Suppressor macrophage treated with lipopolysaccharide for 4 hours (primary cell): ENCODE data around the gene TPMT.

Experiments
- DNase-seq: peaks from one replicate; pipeline ENCODE4 v3.0.0-alpha.2; 2020

Gene TPMT

DNA sequence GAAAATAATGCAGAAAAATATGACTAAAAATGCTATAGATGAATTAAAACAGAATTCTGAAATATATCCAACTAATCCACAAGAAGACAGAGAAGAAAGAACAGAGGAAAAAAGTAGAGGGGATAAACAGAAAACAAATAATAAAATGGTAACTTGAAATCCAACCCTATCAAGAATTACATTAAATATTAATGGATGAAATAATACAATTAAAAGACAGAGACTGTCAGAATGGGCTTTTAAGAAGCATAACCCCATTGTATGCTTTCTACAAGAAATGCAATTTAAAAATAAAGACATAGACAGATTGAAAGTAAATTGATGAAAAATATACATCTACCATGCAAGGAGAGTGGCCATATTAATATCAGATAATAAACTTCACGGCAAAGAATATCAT, 47.8 kb downstream of the TPMT start:
- no peak for DNase-seq

DNA sequence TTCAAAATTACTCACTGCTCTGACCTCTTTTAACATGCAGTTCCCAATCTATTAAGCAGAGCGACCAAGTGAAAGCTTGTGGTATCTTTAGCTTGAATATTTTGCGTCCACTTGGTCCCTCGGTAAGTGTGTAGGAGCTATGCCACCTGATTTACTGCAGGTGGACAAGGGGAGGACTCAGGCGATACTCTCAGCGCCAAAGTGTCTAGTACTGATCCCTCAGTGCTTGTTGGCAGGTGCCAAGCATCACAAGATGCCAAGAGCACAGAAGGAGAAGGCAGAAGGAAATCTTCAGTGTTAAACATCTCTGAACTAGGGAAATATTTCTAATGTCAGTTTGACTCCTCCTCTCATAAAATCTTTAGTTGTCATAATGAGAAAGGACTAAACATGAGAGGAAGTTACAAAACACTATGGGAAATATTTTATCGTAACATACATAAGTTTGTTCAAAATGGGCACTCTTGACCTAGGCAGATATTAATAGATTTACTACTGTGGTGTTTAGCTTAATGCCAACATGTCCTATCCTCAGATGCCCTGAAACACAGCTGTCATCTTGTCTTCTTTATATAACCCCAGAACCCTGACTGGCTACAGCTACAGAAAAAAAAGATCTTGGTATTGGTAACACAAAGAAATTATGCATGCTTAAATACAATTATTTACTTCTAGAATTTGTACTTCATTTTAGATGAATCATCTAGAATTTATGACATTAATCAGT, 51.9 kb downstream of the TPMT start:
- no peak for DNase-seq

DNA sequence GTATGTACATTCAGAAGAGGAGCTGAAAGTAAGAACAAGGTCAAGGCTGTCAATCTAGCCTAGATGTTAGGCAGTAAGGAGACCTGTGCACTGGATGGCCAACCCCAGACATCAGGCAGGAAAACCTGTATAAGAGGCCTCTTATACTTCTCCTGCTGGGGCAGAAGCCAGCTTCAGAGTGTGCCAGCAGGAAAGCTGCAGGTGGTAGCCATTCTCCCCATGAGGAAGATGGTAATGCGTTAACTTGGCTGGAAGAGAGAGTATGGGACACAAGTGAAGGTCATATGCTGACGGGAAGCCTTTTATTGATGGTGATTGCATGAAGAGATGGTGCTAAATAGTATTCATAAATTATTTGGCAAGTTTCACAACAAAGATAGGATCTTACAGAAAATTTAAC, 53.0 kb downstream of the TPMT start:
- no peak for DNase-seq

DNA sequence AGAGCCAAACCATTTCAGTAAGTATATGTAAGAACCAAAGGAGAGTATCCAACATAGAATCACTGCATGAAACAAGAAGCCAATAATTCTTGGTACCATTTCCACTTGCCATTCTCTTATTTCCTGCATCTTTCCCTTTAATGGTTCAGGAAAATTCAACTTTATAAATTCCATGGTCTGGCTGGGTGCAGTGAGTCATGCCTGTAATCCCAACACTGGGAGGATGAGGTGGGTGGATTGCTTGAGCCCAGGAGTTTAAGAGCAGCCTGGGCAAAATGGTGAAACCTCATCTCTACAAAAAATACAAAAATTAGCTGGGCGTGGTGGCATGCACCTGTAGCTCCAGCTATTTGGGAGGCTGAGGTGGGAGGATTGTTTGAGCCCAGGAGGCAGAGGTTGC, 53.6 kb downstream of the TPMT start:
- no peak for DNase-seq

DNA sequence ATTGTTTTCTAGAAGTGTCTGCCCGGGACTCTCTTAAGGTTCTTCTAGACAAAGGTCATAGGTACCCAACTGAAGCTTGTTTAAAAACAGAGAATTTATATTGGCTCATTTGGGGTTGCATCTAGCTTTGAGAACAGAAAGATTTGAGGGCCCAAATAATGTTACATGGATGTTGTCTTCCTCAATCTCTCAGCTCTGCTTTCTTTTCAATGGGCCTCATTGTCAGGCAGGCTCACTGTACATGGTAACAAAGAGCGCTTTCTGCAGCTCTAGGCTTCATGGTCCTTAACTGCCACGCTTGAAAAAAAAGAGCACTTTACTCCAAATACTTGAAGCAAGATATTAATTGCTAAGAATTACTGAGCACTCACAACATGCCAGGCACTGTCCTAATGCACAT, 54.6 kb downstream of the TPMT start:
- DNase-seq, result no peak

DNA sequence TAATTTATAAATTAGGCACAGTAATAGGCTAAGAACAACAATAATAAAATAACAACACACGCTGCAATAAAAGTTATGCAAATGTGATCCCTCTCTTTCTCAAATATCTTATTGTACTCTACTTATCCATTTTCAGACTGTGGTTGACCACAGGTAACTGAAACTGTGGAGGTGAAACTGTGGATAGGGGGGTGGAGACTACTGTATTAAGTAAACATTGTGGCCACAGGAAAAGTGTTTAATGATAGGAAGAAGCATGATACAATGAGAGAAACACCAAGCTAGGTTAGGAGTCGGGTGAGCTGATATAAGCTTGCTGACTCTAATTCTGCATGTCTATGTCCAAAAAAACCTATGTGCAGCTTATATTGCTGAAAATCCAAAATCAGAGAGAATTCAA, 55.4 kb downstream of the TPMT start:
- no peak for DNase-seq

DNA sequence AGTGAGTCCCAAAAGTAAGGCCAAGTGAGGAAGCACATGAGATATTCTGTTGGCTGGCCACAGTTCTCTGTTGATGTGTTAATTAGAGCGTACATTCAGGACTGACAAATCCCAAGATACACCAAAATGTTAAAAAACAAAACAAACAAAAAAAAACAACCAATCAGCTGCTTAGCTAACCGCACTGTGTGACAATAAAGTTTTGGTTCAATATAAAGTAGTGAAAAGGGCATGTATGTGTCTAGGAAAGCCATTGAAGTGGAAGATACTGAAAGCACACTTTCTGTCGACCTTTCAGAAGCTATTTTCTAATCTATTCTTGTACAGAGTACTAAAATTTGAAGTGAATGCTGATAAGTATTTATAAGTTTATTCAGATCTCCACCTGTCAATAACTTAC, 58.5 kb downstream of the TPMT start:
- DNase-seq, result no peak

DNA sequence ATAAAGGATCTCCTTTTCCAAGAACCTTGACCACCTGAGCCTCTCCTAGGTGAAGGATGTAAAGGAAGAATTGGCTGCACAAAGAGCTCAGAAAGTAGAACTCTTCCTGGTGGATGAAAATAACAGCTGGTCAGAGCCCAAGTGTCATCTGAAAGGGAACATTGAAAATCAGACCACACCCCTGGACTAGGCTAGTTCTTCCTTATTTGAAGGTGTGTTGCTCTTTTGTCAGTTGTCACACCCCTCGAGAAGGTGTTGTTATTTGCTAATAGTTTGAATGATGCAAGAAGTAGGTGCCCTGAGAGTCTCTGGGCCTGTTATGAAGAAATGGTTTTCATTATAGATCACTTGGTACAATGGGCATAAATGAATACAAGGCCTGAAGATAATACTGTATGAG, 63.5 kb downstream of the TPMT start:
- DNase-seq, result no peak

DNA sequence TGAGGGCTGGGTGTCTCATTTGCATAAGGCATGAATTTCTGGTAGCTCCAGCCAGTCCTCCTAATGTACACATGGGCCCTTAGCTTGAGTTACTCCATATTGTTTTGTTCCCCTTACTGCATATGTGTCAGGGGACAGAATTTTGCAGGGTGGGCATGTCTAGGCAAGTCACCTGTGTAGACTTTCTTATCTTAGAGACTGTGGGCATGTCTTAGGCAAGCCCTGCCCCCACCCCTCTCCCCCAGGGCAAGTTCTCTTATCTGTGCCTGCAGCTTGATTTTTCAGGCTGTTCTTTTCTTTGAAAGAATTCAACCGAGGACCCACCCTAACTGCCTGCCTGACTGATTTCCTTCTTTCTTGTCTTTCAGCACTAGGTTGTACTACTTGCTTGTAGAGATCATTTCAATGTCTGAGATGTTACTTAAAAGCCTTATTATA, 64.5 kb downstream of the TPMT start:
- no peak for DNase-seq

DNA sequence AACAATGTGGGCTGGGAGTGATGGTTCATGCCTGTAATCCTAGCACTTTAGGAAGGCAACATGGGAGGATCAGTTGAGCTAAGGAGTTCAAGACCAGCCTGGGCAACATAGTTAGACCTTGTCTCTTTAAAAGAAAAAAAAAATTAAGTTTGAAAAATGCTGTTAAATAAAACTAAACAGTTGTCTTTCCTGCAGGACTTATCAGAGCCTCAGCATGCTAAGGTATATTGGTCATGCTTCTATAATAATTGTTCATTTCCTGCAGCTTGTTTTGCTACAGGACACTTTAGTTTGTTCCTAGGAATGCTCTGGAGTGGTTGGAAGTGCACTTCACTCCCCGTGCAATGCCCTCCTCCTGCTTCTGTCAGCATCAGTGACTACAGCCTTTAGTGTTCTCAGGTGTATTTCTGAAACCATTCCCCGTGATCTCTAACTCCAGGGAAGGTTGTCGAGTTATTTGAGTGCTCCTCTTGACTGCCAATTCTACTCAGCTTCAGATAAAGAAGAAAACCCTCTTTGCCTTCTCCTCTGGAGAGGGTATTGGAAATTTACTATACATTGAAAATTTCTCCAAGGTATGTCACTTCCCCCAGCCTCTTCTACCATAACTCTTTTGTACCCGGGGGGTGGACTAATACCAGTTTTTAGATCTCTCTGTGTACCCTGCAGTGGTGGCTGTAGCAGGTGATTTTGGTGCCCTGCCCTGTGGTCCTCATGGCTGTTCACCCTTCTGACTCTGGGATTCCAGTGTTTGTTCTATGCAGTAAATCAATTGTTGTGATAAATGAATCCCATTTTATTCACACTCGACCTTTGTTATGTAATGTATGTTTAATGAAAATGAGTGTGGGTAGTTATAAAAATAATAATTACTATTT, 66.2 kb downstream of the TPMT start:
- no peak for DNase-seq

DNA sequence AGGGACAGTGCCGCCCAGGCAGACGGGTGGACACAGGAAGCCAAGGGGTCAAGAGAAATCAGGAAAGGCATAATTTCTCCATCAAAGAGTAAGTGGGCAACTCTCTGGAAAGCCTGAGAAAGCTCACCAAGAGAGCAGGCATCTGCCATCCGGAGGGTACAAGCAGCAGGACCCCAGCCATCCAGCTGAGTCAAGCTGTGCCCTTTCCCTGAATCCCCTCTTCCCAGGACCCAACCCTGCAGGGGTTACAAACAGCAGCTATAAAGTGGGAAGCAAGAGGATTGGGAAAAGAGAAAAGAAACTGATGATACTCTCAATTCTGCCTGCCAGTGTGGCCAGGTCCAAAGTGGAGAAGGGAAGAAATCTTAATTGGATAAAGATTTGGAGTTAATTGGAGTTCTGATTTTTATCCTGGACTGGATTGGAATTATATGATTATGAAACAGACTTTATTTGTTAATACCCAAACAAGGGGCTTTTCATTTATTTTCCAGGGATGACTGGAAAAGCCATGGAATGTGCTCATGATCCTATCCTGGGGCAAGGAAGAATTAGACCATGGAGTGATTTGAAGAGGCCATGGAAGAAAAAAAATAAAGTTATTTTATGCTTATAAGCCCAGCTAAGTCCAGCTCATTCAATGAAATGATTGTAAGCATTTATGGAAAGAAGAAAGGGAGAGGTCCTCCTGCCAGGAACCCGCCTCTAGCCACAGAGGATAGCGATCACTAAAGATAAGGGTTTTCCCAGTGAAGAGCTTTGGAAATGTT, 67.3 kb downstream of the TPMT start:
- no peak for DNase-seq

DNA sequence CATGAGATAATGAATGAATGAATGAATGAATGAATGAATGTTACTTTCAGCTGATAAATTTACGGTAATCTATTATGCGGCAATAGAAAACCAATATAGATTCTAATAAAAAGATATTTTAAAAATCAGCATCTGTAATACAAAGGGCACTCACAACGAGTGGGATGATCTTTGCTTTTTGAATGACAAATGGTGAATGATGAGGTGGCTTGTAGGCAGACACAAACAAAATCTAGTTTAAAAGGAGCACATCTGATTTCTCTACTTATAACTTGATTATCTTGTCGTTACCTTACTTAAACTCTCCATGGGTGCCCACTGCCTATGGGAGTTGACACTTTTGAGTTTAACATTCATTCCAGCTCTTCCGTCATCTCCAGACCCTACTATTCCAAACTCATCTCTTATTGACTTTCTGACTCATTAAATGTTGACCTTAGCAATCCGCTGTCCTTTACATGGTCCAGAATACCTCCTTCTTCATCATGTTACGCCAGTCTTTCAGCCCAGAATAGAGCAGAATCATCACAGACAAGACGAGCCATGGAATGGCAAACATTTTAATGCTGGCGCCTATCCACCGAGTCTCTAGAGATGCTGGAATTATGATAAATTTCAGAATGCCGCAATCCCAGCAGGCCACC, 73.7 kb downstream of the TPMT start:
- DNase-seq, result no peak

DNA sequence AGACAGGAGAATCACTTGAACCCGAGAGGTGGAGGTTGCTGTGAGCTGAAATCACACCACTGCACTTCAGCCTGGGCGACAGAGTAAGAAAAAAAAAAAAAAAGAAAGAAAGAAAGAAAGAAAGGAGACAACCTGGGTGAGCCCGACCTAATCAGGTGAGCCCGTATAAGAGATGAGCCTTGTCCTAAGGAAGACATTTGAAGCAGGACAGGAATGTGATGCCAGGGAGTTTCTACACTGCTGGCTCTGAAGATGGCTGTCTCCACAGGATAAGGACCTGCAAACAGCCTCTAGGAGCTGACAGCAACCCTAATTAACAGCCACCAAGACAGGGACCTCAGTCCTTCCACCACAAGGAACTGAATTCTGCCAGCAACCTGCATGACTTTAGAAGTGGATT, 74.3 kb downstream of the TPMT start:
- no peak for DNase-seq

DNA sequence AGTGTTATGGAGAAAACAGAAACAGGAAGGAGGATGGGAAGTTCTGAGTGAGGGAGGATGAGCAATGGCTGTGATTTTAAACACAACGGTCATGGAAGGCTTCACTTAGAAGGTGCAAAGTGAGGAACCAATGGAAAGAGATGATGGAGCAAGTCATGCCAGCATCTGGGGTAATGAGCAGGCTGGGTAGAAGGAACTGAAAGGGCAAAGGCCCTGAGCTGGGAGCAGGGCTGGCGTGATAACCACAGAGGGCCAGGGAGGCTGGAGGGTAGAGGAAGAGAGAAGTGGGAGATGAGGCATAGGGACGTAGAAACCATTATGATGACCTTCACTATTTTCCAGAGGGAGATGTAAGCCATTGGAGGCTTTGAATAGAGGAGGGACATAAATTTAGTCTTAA, 76.0 kb downstream of the TPMT start:
- peak; percentile 72 for DNase-seq
